Measurements from ENCODE around the gene SYNM.
A peak's percentile ranks its signal among the peaks of the same experiment; 100 is the strongest.
"Not testable (repeated sequence)": the region's sequence is repeated elsewhere in the genome, so short reads cannot be mapped to it uniquely, and the experiment has no call there.

The SYNM gene, protein sequence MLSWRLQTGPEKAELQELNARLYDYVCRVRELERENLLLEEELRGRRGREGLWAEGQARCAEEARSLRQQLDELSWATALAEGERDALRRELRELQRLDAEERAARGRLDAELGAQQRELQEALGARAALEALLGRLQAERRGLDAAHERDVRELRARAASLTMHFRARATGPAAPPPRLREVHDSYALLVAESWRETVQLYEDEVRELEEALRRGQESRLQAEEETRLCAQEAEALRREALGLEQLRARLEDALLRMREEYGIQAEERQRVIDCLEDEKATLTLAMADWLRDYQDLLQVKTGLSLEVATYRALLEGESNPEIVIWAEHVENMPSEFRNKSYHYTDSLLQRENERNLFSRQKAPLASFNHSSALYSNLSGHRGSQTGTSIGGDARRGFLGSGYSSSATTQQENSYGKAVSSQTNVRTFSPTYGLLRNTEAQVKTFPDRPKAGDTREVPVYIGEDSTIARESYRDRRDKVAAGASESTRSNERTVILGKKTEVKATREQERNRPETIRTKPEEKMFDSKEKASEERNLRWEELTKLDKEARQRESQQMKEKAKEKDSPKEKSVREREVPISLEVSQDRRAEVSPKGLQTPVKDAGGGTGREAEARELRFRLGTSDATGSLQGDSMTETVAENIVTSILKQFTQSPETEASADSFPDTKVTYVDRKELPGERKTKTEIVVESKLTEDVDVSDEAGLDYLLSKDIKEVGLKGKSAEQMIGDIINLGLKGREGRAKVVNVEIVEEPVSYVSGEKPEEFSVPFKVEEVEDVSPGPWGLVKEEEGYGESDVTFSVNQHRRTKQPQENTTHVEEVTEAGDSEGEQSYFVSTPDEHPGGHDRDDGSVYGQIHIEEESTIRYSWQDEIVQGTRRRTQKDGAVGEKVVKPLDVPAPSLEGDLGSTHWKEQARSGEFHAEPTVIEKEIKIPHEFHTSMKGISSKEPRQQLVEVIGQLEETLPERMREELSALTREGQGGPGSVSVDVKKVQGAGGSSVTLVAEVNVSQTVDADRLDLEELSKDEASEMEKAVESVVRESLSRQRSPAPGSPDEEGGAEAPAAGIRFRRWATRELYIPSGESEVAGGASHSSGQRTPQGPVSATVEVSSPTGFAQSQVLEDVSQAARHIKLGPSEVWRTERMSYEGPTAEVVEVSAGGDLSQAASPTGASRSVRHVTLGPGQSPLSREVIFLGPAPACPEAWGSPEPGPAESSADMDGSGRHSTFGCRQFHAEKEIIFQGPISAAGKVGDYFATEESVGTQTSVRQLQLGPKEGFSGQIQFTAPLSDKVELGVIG (N-terminal part only)

DNA sequence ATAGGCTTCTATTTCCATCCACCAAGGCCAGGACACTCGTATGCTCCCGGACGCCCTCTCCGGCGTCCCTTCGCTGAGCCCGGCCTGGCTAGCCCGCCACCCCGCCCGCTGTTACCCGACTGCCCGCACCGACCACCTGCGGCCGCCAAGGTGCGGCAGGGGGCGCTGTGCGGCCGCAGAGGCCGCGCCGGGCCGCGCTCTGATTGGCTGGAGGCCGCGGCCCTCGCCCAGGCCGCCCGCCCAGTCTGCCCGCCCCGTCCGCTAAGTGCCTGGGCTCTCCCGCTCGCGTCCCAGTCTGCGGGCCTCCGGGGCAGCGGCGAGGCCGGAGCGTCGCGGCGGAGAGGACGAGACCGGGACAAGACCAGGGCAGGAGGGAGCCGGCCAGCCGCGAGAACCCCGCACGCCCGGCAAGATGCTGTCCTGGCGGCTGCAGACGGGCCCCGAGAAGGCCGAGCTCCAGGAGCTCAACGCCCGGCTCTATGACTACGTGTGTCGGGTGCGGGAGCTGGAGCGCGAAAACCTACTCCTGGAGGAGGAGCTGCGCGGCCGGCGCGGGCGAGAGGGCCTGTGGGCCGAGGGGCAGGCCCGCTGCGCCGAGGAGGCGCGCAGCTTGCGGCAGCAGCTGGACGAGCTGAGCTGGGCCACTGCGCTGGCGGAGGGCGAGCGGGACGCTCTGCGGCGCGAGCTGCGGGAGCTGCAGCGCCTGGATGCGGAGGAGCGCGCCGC lies at the start of gene SYNM:
TSS of gene SYNM (plus strand) at position 293 of the 726 bp plus-strand sequence. CDS start at position 413, 120 bp downstream.
- peak; percentile 48 to 54 for DNase-seq

DNA sequence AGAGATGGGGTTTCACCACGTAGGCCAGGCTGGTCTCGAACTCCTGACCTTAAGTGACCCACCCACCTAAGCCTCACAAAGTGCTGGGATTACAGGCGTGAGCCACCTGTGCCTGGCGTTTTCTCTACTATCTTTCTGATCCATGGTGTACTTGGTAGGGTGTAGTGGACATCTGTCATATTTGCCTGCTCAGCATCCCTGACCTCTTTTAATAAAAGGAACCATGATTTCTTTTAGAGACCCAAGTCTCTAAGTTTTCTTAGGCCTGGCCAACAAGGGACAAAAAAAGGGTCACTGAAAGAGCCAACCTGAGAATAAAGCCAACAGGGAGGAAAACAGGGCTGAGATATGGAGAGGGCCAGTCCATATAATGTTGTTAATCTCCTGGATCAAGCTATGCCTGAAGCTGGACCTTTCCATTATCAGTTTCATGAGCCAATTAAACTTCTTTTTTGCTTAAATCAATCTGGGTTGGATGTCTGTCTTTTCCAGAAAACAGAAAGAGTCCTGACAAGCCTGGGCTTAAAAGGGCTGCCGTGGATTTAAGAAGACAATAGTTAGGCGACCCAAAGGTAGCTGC lies 49.2 kb upstream of the SYNM start:
- DNase-seq = no peak

DNA sequence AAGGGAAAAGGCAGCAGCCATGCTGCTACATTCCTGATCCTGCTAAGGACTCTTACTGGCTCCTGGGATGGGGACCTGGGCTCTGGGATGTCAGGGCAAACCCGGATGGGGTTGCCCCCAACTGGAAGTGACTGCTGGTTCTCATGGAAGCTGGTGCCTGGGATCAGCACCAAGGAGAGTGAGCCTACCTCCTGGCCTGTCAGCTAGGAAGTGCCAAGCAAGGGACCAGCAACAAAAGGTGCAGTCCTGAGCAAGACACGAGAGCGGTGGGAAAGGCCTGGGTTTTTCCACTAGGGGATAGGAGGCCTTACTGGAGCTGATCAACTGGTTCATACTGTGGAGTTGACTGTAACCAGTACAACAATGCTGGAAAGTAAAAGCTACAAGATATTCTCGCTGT lies 47.9 kb upstream of the SYNM start:
- no peak for DNase-seq

DNA sequence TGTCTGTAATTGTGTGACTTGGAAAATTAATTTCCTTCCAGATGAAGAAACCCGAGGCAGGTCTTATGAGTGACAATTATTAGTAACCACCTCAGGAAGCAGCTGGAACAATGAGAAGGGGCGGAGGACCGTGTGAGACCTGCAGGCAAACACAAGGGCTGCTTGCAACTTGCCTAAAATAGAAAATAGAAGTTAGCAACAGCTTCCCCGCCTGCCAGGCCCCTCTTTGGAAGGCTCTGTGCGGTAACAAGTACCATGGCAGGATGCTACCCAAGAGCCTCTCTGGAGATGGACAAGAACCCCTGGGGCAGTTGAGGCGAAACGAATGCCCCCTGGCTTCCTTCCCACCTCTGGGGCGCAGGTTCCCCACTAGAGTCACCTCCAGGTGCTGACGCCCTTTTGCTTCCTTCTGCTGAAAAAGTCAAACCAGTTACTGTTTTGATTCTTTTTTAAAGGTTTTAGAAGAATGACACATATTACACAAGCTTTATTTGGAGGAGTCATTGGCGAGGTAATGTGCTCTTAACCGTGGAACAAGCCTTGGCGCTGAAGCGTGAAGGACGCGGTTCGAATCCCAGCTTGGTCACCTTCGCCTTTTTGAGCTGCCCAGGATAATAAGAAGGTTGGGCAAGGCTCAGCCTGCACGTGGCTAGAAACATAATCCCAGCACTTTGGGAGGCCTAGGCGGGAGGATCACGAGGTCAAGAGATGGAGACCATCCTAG lies 47.0 kb upstream of the SYNM start:
- no peak for DNase-seq

DNA sequence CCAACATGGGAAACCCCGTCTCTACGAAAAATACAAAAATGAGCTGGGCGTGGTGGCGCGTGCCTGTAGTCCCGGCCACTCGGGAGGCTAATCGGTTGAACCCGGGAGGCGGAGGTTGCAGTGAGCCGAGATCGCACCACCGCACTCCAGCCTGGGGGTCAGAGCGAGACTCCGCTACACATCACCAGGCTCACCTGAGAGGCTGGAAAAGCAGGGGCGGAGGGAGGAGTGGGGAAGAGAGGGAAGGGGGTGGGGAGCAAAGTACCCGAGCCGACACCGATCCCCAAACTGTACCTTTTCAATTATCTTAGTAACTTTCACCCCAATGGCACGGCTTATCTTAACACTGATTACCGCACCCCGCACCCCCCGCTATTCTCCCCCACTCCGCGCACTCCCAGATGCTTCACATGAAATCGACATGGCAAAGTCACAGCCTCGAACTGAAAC lies 46.4 kb upstream of the SYNM start:
- no peak for DNase-seq

DNA sequence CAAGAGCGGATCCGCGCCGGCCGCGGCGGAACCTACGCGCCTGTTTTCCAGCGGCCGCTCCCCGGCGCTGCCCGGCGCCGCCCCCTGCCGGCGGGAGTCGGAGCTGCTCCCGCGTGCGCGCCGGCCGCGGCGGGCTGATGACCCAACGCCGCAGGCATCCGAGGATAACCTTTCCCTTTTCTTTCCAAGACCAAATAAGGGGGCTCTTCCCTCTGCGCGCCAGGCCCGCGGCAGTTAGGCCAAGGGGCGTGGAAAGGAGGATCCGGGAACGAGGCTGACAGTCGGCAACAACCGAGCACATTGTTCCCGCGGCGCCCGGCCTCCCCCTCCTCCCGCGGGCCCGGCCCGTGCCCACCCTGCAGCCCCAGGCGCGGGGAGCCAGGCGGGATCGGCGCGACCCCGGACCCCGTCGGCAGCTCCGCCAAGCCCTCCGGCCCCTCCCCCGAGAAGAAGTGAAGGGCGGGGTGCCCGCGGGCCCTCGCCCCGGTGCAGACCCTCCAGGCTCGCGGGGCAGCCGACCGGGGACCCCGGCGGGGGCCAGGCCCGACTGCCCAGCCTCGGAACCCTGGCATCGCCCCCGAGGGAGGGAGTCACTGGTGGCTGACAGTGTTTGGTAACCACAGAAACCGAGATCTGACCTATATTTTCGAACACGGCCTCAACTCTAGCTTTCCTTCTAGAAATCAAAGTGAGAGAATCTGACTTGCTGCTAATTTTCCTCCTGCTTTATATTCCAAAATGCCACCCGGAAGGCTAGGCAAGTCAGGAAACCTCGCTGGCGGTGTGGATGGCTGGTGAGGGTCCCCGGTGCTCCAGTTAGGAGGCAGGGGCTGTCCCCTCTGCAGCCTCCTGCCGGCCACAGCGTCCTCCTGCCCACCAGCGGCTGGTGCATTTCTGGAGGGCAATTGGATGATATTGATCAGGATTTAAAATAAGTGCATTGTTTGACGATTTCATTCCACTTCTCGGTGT lies 45.6 kb upstream of the SYNM start:
- peak; percentile 18 to 32 for DNase-seq

DNA sequence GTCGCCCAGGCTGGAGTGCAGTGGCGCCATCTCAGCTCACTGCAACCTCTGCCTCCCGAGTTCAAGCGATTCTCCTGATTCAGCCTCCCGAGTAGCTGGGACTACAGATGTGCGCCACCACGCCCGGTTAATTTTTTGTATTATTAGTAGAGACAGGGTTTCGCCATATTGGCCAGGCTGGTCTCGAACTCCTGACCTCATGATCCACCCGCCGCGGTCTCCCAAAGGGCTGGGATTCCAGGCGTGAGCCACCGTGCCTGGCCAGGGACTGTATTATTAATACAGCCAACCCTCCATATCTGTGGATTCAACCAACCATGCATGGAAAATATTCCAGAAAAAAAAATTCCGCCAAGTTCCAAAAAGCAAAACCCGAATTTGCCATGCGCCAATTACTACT lies 44.7 kb upstream of the SYNM start:
- not testable (repeated sequence) for DNase-seq

DNA sequence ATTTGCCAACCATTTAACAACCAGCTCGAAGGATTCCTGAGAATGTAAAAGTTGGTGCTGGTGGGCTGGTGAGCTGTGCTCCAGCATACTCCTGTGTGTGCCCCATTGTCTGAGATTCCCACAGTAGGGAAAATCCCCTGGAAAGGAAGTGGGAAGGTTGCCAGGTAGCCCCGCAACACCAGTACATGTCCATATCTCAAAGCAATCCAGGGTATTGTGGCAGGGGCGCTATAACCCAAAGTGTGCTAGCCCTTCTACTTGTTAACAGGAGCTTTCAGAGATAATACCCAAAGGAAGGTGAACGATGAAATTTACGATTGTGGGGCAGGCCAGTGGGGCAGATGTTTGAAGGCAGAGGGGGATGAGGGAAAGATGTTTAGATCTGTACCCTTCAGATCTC lies 42.7 kb upstream of the SYNM start:
- DNase-seq = no peak

DNA sequence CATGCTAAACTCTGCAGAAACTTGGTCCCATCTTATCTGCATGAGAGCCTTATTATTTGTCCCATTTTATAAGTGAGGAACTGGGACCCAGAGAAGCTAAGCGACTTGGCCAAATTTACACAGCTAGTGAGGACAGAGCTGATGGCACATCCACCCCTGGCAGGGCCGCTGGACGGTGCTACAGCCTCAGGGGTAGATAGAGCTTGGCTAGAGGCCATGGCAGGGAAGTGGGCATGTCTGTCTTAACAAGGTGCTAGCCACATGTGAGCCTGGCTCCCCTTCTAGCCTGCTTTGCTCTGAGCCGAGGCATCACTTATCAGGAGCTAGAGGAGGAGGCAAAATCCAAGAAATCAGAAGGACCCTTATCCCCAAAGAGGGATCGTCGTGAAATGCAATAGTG lies 36.7 kb upstream of the SYNM start:
- no peak for DNase-seq

DNA sequence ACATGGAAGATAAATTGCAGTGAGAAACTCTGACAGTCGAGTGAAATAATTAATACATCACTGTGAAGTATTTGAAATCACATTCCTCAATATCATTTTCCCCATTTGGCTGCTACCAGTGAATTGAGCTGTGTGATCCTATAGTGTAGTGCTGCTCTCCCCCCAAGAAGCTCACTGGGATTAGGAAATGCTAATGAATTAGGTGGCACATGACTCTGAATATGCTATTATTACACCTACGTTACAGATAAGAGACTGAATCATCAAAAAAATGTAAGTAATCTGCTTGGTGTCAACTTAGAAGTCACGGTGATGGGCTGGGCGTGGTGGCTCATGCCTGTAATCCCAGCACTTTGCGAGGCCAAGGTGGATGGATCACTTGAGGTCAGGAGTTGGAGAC lies 34.7 kb upstream of the SYNM start:
- DNase-seq = no peak

DNA sequence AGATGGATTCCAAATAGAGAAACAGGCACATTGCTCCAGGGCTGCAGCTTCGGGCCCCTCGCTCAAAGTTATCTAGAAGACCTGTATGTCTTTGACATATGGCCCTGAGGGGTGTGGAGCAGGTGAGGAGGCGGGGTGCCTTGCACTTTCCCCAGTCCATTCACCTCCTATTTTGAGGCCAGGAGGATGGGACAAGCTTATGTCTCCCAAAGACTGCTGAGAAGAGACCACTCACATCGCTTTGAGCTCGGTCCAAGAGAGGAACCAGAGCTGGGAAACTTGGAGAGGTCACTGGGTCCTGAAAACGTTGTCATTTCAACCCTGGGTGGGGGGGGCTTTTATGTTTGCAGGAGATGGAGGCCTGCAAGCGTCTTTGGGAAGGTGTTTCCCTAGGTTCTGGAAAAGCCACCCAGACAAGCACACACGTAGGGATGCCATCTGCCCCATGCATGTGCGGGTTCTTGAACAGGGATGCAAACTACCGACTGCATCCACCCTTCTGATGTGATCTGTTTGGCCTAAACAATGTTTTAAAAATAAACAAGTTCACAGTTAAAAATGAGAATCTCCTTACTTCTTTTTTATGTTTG lies 33.7 kb upstream of the SYNM start:
- DNase-seq = no peak

DNA sequence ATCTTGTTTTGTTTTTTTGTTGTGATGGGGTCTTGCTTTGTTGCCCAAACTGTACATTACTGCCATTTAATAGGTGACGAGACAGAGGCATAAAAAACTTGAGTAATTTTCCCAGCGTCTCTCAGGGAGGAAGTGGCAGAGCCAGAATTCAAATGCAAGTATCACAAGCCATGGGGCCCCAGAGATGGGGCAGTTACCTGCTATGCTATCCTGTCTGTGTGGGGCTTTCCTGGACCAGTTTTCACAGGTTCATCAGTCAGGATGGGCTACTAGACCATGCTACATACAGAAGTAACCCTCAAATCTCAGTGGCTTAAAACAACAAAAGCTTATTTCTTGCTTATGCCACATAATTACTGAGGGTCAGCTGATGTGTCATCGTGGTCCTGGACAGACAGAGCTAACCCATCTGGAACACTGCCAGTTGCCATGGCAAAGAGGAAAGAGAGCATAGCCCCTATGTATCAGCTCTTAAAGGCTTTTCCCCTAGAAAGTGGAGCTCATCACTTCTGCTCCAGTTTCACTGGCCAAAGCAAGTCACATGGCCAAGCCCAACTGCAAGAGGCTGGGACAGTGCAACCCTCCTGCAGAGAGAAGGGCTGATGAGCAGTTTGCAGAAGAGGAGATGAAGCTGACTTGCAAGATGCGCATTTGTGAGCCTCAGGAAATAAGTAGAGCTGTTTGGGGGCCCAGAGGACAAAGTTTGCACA lies 31.7 kb upstream of the SYNM start:
- no peak for DNase-seq

DNA sequence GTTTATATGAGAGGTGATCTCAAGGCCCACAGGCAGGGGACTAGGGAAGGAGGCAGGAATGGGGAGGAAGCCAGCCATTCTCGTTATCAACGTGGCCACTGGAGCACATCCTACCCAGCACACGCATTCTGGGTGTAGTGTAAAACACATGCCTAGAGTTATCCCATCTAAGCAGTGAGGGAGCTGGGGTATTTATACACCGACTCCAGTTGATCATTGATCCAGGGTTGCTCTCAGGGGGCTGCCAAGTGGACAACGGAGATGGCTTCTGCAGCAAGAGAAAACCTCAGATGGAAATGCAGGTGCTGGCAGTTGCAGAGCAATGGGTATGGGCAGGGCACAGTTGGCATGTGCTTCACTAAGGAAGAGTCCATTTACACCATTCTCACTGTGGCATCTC lies 30.4 kb upstream of the SYNM start:
- DNase-seq = no peak

DNA sequence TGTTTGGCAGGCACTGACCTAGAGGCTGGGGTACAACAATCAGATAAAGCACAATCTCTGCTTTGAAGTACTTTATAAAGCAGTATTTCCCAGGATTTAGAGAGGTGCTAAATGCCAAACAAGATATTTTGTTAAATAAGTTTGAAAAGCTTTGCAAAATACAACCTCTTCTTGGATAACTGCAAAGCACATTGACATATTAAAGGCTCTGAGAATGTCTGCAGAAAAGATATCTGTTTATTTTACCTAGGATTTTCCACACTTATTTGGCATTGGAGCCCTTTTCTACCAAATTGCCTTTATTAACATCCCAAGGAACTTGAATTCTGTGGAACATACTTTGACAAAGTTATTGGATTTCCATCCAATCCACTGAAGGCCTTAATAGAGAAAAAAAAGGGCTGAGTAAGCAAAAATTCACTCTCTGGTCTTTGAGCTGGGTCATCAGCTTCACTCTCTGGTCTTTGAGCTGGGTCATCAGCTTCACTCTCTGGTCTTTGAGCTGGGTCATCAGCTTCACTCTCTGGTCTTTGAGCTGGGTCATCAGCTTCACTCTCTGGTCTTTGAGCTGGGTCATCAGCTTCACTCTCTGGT lies 29.7 kb upstream of the SYNM start:
- not testable (repeated sequence) for DNase-seq

DNA sequence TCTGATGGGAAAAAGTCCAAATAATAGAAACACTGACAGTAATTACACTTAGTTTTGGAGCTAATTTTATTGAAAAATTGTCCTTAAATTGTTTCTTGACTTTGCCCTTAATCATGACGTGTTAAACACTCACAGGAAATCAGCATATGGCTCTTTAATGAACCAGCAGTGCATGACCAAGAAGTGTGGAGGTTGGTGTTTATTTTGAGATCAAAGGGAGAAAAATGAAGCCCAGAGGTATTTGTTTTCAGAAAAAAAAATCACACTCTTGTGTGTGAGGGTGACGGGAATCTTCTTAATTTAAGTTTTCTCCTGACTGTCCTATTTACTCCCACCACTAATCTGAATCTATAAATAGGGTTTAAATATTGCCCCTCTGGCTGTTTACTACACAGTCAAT lies 28.8 kb upstream of the SYNM start:
- no peak for DNase-seq

DNA sequence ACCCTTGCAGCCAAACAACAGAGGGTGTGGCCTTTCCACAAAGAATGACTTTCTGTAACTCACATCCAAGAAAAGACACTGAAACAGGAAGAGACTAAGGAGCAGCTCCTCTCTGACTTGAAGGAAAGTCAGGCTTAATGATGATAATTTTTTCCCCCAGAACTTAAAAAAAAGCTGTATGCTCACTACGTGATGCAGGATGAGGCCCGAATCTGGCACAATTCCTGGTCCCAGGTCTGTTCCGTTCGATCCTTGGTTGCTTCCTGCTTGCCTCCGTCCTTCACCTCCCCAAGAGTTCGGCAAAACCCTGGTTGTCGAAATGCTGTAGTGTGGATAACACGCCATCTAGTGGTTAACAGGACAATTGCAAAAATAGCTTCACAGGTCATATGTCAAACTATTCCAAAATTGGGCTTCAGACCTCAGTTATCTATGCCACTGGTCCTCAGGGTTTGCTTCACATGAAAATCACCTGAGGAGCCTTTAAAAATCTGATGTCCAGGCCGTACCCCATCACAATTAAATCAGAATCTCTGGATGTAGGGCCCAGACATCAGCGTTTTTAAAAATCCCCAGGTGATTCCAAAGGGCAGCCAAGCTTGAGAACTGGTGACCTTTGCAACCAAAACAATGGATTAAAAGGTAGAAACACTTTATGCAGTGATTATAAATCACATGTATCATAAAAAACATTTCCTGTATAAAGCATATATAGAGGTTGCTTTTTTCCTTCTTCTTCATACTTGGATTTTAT lies 28.1 kb upstream of the SYNM start:
- DNase-seq = peak; percentile 39

DNA sequence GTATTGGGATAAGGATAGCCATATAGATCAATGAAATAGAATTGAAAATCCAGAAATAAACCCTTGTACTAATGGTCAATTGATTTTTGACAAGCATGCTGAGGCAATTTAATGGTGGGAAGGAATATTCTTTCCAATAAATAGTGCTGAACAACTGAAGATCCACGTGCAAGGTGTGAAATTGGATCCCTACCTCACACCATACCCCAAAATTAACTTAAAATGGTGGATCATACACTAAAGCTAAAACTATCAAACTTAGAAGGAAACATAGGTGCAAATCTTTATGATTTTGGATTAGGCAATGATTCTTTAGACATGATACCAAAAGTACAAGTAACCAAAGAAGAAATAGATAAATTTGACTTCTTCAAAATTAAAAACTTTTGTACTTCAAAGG lies 22.1 kb upstream of the SYNM start:
- DNase-seq = no peak

DNA sequence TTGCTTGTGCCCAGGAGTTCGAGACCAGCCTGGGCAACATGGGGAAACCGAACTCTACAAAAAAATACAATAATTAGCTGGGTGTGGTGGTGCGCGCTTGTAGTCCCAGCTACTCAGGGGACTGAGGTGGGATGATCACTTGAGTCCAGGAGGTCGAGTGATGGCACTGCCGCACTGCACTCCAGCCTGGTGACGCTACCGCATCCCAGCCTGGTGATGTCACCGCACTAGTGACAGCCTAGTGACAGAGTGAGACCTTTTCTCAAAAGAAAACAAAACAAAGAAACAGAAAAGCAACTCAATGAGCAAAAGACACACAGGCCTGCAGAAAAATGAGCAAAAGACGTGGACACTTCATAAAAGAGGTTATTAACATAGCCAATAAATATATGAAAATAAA lies 19.9 kb upstream of the SYNM start:
- DNase-seq = no peak

All from NCI-H187 (cell line).